SK-N-SH (cell line): ENCODE results near the gene GOLGB1. TPM values are rescaled to one million over a fixed set of nuclear protein-coding genes. Genes with fewer than 3 reads are reported as not detected.

ENCODE experiments used
- CTCF ChIA-PET: fragments of 300-600, 350-600 bp; formaldehyde crosslinking; extraction: SDS; loops from one replicate; lab custom pipeline; 2021; lab: Yijun Ruan, JAX
- POLR2A ChIA-PET: fragments of 350-600 bp; sonication (Branson Sonifier 250); formaldehyde crosslinking; extraction: SDS; loops from one replicate; lab custom pipeline; 2020; ENCODE audit warnings: antibody characterized with exemption, inconsistent platforms; lab: Yijun Ruan, JAX
- DNase-seq: peaks from one replicate; pipeline ENCODE4 v3.0.0; 2012
- H2AFZ ChIP-seq: fragments of 200-600 bp; sonication (generic); 2 replicates; pipeline ENCODE4 v1.8.1; 2016; ENCODE audit warnings: antibody characterized with exemption, mild to moderate bottlenecking, low read depth
- H3F3A ChIP-seq: fragments of 200-600 bp; sonication (generic); replicated peaks from 2 replicates; pipeline ENCODE3; 2016; ENCODE audit warnings: antibody characterized with exemption, mild to moderate bottlenecking; ENCODE audit not compliant: insufficient read depth
- H3K27ac ChIP-seq, 2 experiments: fragments of 200-500 bp in 1 of 2; fragments of 200-600 bp in 1 of 2; sonication (Bioruptor generic) in 1 of 2; sonication (generic), shearing (Covaris generic) in 1 of 2; 2 replicates each; pipeline versions ENCODE4 v1.5.1 to v1.6.1; 2014 to 2016; ENCODE audit warnings: low read depth in 2 of 2, inconsistent platforms in 1 of 2, low read length in 1 of 2, mild to moderate bottlenecking in 1 of 2, mixed read lengths in 1 of 2
- H3K27me3 ChIP-seq: fragments of 200-600 bp; sonication (generic), shearing (Covaris generic); 2 replicates; pipeline ENCODE4 v1.6.1; 2016; ENCODE audit warnings: mixed run types; ENCODE audit not compliant: insufficient read depth
- H3K36me3 ChIP-seq, 2 experiments: fragments of 200-500 bp in 1 of 2; fragments of 200-600 bp in 1 of 2; sonication (Bioruptor generic) in 1 of 2; sonication (generic) in 1 of 2; replicated peaks in 1 of 2; 2 replicates each; pipeline versions ENCODE3 to v1.5.1; 2014 to 2016; ENCODE audit warnings: low read length in 1 of 2, mild to moderate bottlenecking in 1 of 2; ENCODE audit not compliant: insufficient read depth in 2 of 2, control insufficient read depth in 1 of 2
- H3K4me1 ChIP-seq, 2 experiments: fragments of 200-500 bp in 1 of 2; fragments of 200-600 bp in 1 of 2; sonication (Bioruptor generic) in 1 of 2; sonication (generic), shearing (Covaris generic) in 1 of 2; 2 replicates each; pipeline versions ENCODE4 v1.5.1 to v1.6.1; 2014 to 2016; ENCODE audit warnings: low read depth in 1 of 2, low read length in 1 of 2, mixed run types in 1 of 2; ENCODE audit not compliant: insufficient read depth in 2 of 2, control insufficient read depth in 1 of 2
- H3K4me2 ChIP-seq: fragments of 200-600 bp; sonication (generic), shearing (Covaris generic); 2 replicates; pipeline ENCODE4 v1.6.1; 2017; ENCODE audit warnings: mixed run types
- H3K4me3 ChIP-seq, 2 experiments: fragments of 200-500 bp in 1 of 2; fragments of 200-600 bp in 1 of 2; sonication (Bioruptor generic) in 1 of 2; sonication (generic), shearing (Covaris generic) in 1 of 2; 2 replicates each; pipeline versions ENCODE4 v1.5.1 to v1.8.1; 2014 to 2016; ENCODE audit warnings: low read depth in 2 of 2, inconsistent platforms in 1 of 2, low read length in 1 of 2, mild to moderate bottlenecking in 1 of 2, mixed read lengths in 1 of 2, moderate library complexity in 1 of 2
- H3K79me2 ChIP-seq: fragments of 200-600 bp; sonication (generic); 2 replicates; pipeline ENCODE4 v1.8.1; 2017; ENCODE audit warnings: mild to moderate bottlenecking; ENCODE audit not compliant: insufficient read depth
- H3K9ac ChIP-seq: fragments of 200-600 bp; sonication (generic); 2 replicates; pipeline ENCODE4 v1.6.1; 2017; ENCODE audit warnings: mixed run types
- H3K9me2 ChIP-seq: fragments of 200-600 bp; sonication (generic); 2 replicates; pipeline ENCODE4 v1.6.1; 2017; ENCODE audit warnings: mixed run types
- H3K9me3 ChIP-seq: fragments of 200-600 bp; sonication (generic); 2 replicates; pipeline ENCODE4 v1.6.1; 2017; ENCODE audit warnings: mixed run types, mild to moderate bottlenecking, moderate library complexity
- H4K20me1 ChIP-seq: fragments of 200-600 bp; sonication (generic); 2 replicates; pipeline ENCODE4 v1.6.1; 2017; ENCODE audit warnings: mild to moderate bottlenecking, mixed run types; ENCODE audit not compliant: insufficient read depth
- CHD2 ChIP-seq: fragments of 150-350 bp; IDR thresholded peaks from 2 replicates; pipeline ENCODE4 v1.6.1; 2018; ENCODE audit warnings: low read length; ENCODE audit not compliant: partially characterized antibody
- CTCF ChIP-seq: fragments of 200-600 bp; sonication (generic); IDR thresholded peaks from 2 replicates; pipeline ENCODE4 v1.6.1; 2017; ENCODE audit warnings: antibody characterized with exemption, mild to moderate bottlenecking, moderate library complexity
- ELF1 ChIP-seq: IDR thresholded peaks from 2 replicates; pipeline ENCODE4 v1.4.0; 2012
- EZH2phosphoT487 ChIP-seq: fragments of 200-600 bp; sonication (generic); IDR thresholded peaks from 2 replicates; pipeline ENCODE4 v1.6.1; 2017; ENCODE audit warnings: low read depth, mixed run types, mild to moderate bottlenecking, antibody characterized with exemption, moderate library complexity, borderline replicate concordance
- FOXJ3 ChIP-seq: sonication (generic); formaldehyde crosslinking; IDR thresholded peaks from 2 replicates; pipeline ENCODE4 v1.5.1; 2020; ENCODE audit warnings: mild to moderate bottlenecking, missing genetic modification reagents
- GABPA ChIP-seq: IDR thresholded peaks from 2 replicates; pipeline ENCODE4 v1.4.0; 2012; ENCODE audit warnings: low read depth, mild to moderate bottlenecking
- GATA2 ChIP-seq: sonication (generic); formaldehyde crosslinking; IDR thresholded peaks from 2 replicates; pipeline ENCODE4 v1.5.0; 2020; ENCODE audit warnings: mild to moderate bottlenecking, missing genetic modification reagents
- IRF3 ChIP-seq: fragments of 150-350 bp; IDR thresholded peaks from 2 replicates; pipeline ENCODE4 v1.6.1; 2016; ENCODE audit warnings: mild to moderate bottlenecking, low read depth, low read length
- MEF2A ChIP-seq: IDR thresholded peaks from 2 replicates; pipeline ENCODE4 v1.4.0; 2012; ENCODE audit warnings: low read depth, borderline replicate concordance
- NRF1 ChIP-seq: IDR thresholded peaks from 2 replicates; pipeline ENCODE4 v1.6.1; 2012; ENCODE audit warnings: low read depth, mild to moderate bottlenecking, low read length
- RAD21 ChIP-seq: IDR thresholded peaks from 2 replicates; pipeline ENCODE4 v1.6.1; 2012; ENCODE audit warnings: mild to moderate bottlenecking, low read length
- RFX5 ChIP-seq: IDR thresholded peaks from 2 replicates; pipeline ENCODE4 v1.6.1; 2012; ENCODE audit warnings: mild to moderate bottlenecking, improper control_type of control experiment, low read length
- RXRA ChIP-seq: IDR thresholded peaks from 2 replicates; pipeline ENCODE4 v1.4.0; 2012; ENCODE audit warnings: low read depth, mild to moderate bottlenecking, borderline replicate concordance
- TCF12 ChIP-seq: IDR thresholded peaks from 2 replicates; pipeline ENCODE4 v1.4.0; 2012
- TEAD4 ChIP-seq: IDR thresholded peaks from 2 replicates; pipeline ENCODE4 v1.4.0; 2012; ENCODE audit warnings: mild to moderate bottlenecking, borderline replicate concordance; ENCODE audit not compliant: insufficient read depth
- USF1 ChIP-seq: IDR thresholded peaks from 2 replicates; pipeline ENCODE4 v1.4.0; 2012; ENCODE audit warnings: low read depth, borderline replicate concordance
- USF2 ChIP-seq: fragments of 150-350 bp; IDR thresholded peaks from 2 replicates; pipeline ENCODE4 v1.6.1; 2017; ENCODE audit warnings: antibody characterized with exemption, low read length, low read depth, borderline replicate concordance
- YY1 ChIP-seq: IDR thresholded peaks from 2 replicates; pipeline ENCODE4 v1.4.0; 2012; ENCODE audit warnings: low read depth, mild to moderate bottlenecking
- ZBTB33 ChIP-seq: IDR thresholded peaks from 2 replicates; pipeline ENCODE4 v1.4.0; 2012; ENCODE audit warnings: low read depth, borderline replicate concordance
- polyA plus RNA-seq, 3 experiments: library from polyadenylated mRNA; depleted of rRNA; stranded (reverse); fragments of >200 nt; gene quantifications; 2 replicates each; pipeline ENCODE4 v1.2.3, GENCODE V29; 2012

GOLGB1 gene
- polyA plus RNA-seq, 1 of the 3 experiments (the other 2 are of a cell fraction) = 10.3 TPM

GRCh38 chr3:121698901-121699300 is 50.6 kb downstream of the GOLGB1 start:
- ChIA-PET POLR2A (no interaction called here), CTCF (no interaction called here)
- TF ChIP-seq TCF12 (no peak), ELF1 (no peak), USF1 (no peak), NRF1 (no peak), USF2 (no peak), ZBTB33 (no peak), YY1 (no peak), CTCF (no peak), FOXJ3 (CRISPR knock-in tag) (no peak), GATA2 (CRISPR knock-in tag) (no peak), RXRA (no peak), GABPA (no peak), IRF3 (no peak), RFX5 (no peak), RAD21 (no peak), CHD2 (no peak), MEF2A (no peak), EZH2phosphoT487 (no peak), TEAD4 (no peak)
- H3K27ac ChIP-seq = no peak overlapping the region
- no peaks in the 10 kb centered on the region for H3F3A ChIP-seq
- H4K20me1 ChIP-seq = no peaks in the 10 kb centered on the region
- DNase-seq = no peak
- H3K4me2 ChIP-seq = no peak overlapping the region
- H2AFZ ChIP-seq = no peak overlapping the region
- no peaks in the 10 kb centered on the region for H3K9me2 ChIP-seq
- H3K4me1 ChIP-seq = no peaks in the 10 kb centered on the region
- no peaks in the 10 kb centered on the region for H3K9me3 ChIP-seq
- no peak overlapping the region for H3K4me3 ChIP-seq
- no peaks in the 10 kb centered on the region; the same call in 1 of the 2 replicates for H3K79me2 ChIP-seq
- H3K9ac ChIP-seq = no peak overlapping the region
- H3K36me3 ChIP-seq = peaks cover 71 to 73% of the 10 kb centered on the region in 2 experiments
- H3K27me3 ChIP-seq = no peaks in the 10 kb centered on the region
